NB4 (cell line): ENCODE results near the gene ZSWIM3.
A peak's percentile ranks its signal among the peaks of the same experiment; 100 is the strongest.

Experiments used
- DNase-seq: peaks from one replicate; pipeline ENCODE4 v3.0.0; 2010; ENCODE audit warnings: low read depth
- H3K4me3 ChIP-seq: one replicate; pipeline ENCODE4 v1.5.1; 2011; ENCODE audit warnings: mild to moderate bottlenecking, low read depth, low read length, moderate library complexity
- MYC ChIP-seq: IDR thresholded peaks from 2 replicates; pipeline ENCODE4 v1.6.1; 2011; ENCODE audit warnings: low read depth, low read length
- POLR2A ChIP-seq: IDR thresholded peaks from 2 replicates; pipeline ENCODE4 v1.6.1; 2011; ENCODE audit warnings: mild to moderate bottlenecking; ENCODE audit not compliant: insufficient read length; ENCODE audit errors: extremely low read depth
- TF ChIP-seq, protein P1 (sequence below): IDR thresholded peaks from 2 replicates; pipeline ENCODE4 v1.6.1; 2011; ENCODE audit warnings: low read depth, low read length
- TF ChIP-seq, protein P2 (sequence below): IDR thresholded peaks from one replicate; pipeline ENCODE4 v1.5.1; 2012; ENCODE audit warnings: low read depth, low read length

Gene ZSWIM3

DNA sequence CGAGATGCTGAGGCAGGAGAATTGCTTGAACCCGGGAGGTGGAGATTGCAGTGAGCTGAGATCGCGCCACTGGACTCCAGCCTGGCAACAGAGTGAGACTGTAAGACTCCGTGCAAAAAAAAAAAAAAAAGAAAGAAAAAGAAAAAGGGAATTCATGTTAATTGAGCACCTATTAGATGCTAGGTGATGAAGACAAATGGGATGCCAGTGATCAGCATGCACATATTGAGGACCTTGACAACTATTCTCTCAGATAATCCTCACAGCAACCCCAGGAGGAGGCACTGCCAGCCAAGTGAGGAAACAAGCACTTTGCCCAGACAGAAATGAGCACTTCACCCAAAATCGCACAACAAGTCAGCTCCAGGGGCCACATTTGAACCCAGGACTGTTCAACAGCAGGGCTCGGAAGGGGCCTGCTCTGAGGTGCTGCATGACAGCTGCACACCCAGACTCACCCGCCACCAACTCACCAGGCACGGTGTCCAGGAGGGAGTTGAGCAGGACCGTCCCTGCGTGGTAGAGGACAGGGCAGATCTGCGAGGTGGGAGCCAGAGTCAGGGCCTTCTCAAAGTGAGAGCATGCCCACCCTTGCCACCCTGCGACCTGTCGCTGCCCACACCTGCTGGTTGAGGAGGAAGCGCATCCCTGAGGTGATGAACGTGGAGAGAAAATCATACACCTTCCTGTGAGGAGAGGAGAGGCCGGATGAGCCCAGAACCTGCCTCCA, 50.0 kb downstream of the ZSWIM3 start:
- TF ChIP-seq POLR2A (no peak), MYC (no peak)
- TF ChIP-seq, protein P1, sequence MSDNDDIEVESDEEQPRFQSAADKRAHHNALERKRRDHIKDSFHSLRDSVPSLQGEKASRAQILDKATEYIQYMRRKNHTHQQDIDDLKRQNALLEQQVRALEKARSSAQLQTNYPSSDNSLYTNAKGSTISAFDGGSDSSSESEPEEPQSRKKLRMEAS, result no peak
- TF ChIP-seq, protein P2, sequence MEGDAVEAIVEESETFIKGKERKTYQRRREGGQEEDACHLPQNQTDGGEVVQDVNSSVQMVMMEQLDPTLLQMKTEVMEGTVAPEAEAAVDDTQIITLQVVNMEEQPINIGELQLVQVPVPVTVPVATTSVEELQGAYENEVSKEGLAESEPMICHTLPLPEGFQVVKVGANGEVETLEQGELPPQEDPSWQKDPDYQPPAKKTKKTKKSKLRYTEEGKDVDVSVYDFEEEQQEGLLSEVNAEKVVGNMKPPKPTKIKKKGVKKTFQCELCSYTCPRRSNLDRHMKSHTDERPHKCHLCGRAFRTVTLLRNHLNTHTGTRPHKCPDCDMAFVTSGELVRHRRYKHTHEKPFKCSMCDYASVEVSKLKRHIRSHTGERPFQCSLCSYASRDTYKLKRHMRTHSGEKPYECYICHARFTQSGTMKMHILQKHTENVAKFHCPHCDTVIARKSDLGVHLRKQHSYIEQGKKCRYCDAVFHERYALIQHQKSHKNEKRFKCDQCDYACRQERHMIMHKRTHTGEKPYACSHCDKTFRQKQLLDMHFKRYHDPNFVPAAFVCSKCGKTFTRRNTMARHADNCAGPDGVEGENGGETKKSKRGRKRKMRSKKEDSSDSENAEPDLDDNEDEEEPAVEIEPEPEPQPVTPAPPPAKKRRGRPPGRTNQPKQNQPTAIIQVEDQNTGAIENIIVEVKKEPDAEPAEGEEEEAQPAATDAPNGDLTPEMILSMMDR, result no peak
- no peak for DNase-seq
- no peak overlapping the region for H3K4me3 ChIP-seq

GRCh38 chr20:45908084-45908483, 50.7 kb downstream of the ZSWIM3 start:
- TF ChIP-seq POLR2A, result no peak
- TF ChIP-seq, protein P2, result no peak
- no peak for TF ChIP-seq MYC
- TF ChIP-seq, protein P1, result no peak
- no peak for DNase-seq
- H3K4me3 ChIP-seq, result no peak overlapping the region

- no peak for TF ChIP-seq MYC
- TF ChIP-seq POLR2A, result no peak
- TF ChIP-seq, protein P1, result no peak
- TF ChIP-seq, protein P2, result no peak
- H3K4me3 ChIP-seq, result no peak overlapping the region
- no peak for DNase-seq
Observed at GRCh38 chr20:45909336-45909808, 52.0 kb downstream of the ZSWIM3 start.

GRCh38 chr20:45909817-45910669, 52.6 kb downstream of the ZSWIM3 start:
- peak overlapping the region; percentile 21 for H3K4me3 ChIP-seq
- DNase-seq, result peak; percentile 43
- TF ChIP-seq, protein P1, result no peak
- TF ChIP-seq MYC (no peak), POLR2A (no peak)
- TF ChIP-seq, protein P2, result no peak

- H3K4me3 ChIP-seq, result peak overlapping the region; percentile 87
- TF ChIP-seq POLR2A (peak; percentile 98), MYC (peak; percentile 39; the same call in 1 of the 2 replicates)
- TF ChIP-seq, protein P1, result no peak
- peak; percentile 100 for DNase-seq
Observed at GRCh38 chr20:45910670-45911485, 53.5 kb downstream of the ZSWIM3 start.
